OCI-LY1 (cell line): ENCODE measurements around the gene GTPBP1.

ENCODE experiments used
- EZH2 ChIP-seq: fragments of 200-600 bp; sonication (generic), shearing (Covaris generic); IDR thresholded peaks from 2 replicates; pipeline ENCODE4 v1.8.0; 2017; ENCODE audit warnings: borderline replicate concordance, mixed run types, mild to moderate bottlenecking, antibody characterized with exemption, low read length, moderate library complexity, mixed read lengths
- TF ChIP-seq, protein P1 (sequence below): fragments of 200-600 bp; sonication (generic), shearing (Covaris generic); IDR thresholded peaks from 2 replicates; pipeline ENCODE4 v1.5.1; 2017; ENCODE audit warnings: mild to moderate bottlenecking, antibody characterized with exemption, low read length, moderate library complexity, mixed read lengths

DNA sequence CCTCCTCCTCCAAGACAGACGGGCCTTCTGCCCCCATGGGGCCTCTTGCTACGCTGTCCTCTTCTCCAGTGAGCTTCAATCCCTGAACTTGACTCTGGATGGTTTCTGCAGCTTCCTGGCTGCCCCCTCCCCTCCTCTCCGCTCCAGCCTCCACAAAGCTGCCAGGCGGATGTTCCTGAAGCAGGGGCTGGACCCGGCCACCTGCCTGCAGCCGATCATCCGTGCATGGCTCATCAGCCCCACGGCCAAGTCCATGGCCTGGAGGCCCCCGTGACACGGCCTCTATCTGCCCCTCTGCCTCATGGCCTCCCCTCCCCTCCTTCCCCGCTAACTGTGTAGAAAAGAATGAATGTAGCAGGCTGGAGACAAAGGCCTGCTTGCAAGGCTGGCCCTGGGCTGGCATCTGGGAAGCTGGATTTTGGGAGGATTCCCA, 56.8 kb downstream of the GTPBP1 start:
- TF ChIP-seq, protein P1, sequence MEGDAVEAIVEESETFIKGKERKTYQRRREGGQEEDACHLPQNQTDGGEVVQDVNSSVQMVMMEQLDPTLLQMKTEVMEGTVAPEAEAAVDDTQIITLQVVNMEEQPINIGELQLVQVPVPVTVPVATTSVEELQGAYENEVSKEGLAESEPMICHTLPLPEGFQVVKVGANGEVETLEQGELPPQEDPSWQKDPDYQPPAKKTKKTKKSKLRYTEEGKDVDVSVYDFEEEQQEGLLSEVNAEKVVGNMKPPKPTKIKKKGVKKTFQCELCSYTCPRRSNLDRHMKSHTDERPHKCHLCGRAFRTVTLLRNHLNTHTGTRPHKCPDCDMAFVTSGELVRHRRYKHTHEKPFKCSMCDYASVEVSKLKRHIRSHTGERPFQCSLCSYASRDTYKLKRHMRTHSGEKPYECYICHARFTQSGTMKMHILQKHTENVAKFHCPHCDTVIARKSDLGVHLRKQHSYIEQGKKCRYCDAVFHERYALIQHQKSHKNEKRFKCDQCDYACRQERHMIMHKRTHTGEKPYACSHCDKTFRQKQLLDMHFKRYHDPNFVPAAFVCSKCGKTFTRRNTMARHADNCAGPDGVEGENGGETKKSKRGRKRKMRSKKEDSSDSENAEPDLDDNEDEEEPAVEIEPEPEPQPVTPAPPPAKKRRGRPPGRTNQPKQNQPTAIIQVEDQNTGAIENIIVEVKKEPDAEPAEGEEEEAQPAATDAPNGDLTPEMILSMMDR: no peak
- TF ChIP-seq EZH2: no peak
